ENCODE data around the gene ZNF784. TPM values are rescaled to one million over a fixed set of nuclear protein-coding genes. Genes with fewer than 3 reads are reported as not detected.

ZNF784 gene
- total and polyA plus RNA-seq, 2 of the 4 experiments (the other 2 are of a cell fraction), result 2.5 to 3.7 TPM

GRCh38 chr19:55592391-55593090 lies 31.8 kb downstream of the ZNF784 start:
- H2AK9ac ChIP-seq (replicated peaks; ENCODE audit: low read depth, low read length, poor library complexity), result no peak overlapping the region
- no peak for DNase-seq
- no peak for ATAC-seq (ENCODE audit: low read depth)
- no TSS peak for BruUV-seq (replicated peaks)
- H3K4ac ChIP-seq (ENCODE audit: low read depth, low read length), result no peak overlapping the region
- no peak overlapping the region for H2BK15ac ChIP-seq (ENCODE audit: low read depth, low read length)
- no peak overlapping the region for H3K27ac ChIP-seq (ENCODE audit: insufficient read depth, low read length)
- H3K4me1 ChIP-seq (ENCODE audit: control insufficient read depth, insufficient read depth, low read length), result no peaks in the 10 kb centered on the region
- H4K5ac ChIP-seq (ENCODE audit: low read depth, low read length), result no peak overlapping the region
- TF ChIP-seq ELK1 (IDR thresholded peaks at IDR 0.05; ENCODE audit: borderline replicate concordance, low read depth, low read length), result no peak
- no peak for TF ChIP-seq FOS (IDR thresholded peaks at IDR 0.05; ENCODE audit: low read depth, low read length)
- TF ChIP-seq POLR2A (IDR thresholded peaks at IDR 0.05; ENCODE audit: low read depth, low read length), result no peak
- TF ChIP-seq MAFK (IDR thresholded peaks at IDR 0.05; ENCODE audit: low read depth, low read length), result no peak
- TF ChIP-seq BHLHE40 (IDR thresholded peaks at IDR 0.05; ENCODE audit: low read depth, low read length), result no peak
- TF ChIP-seq USF2 (IDR thresholded peaks at IDR 0.05; ENCODE audit: low read depth, low read length), result no peak
- no peak for TF ChIP-seq RCOR1 (IDR thresholded peaks at IDR 0.05; ENCODE audit: insufficient replicate concordance, low read length)
- TF ChIP-seq RAD21 (IDR thresholded peaks at IDR 0.05; ENCODE audit: low read length), result no peak
- no peak for TF ChIP-seq MXI1 (IDR thresholded peaks at IDR 0.05; ENCODE audit: borderline replicate concordance, low read depth, low read length)
- no peak for TF ChIP-seq MAZ (IDR thresholded peaks at IDR 0.05; ENCODE audit: borderline replicate concordance, low read depth, low read length)
- H3K27me3 ChIP-seq (ENCODE audit: control insufficient read depth, insufficient read depth, low read length), result no peaks in the 10 kb centered on the region
- H3K4me3 ChIP-seq (ENCODE audit: insufficient read depth, low read depth, low read length), result no peak overlapping the region
- WGBS, 2 experiments (ENCODE audit: extremely low coverage in 2 of 2, insufficient read length in 1 of 2), result 91% methylated on average over 46 of the region's 73 CpGs; no CpG with 5 or more reads in 1 of the 2 experiments
- no peak overlapping the region for H2AFZ ChIP-seq (replicated peaks; ENCODE audit: low read length, poor library complexity)
- H3K36me3 ChIP-seq (ENCODE audit: control insufficient read depth, insufficient read depth, low read length), result peaks cover 42% of the 10 kb centered on the region
- H2BK20ac ChIP-seq (ENCODE audit: low read depth, low read length), result no peak overlapping the region
- H3K23ac ChIP-seq (ENCODE audit: low read depth, low read length), result no peak overlapping the region
- H3K79me1 ChIP-seq (ENCODE audit: low read depth in 1 of 2, low read length in 2 of 2), result peaks cover 0 to 8% of the 10 kb centered on the region in 2 experiments; a peak in 1 of 4 replicates
- no peak overlapping the region for H3K56ac ChIP-seq (ENCODE audit: extremely low read depth, insufficient read depth, low read length)
- H3K9me3 ChIP-seq (ENCODE audit: control insufficient read depth, insufficient read depth, low read length), result no peaks in the 10 kb centered on the region
- H2BK120ac ChIP-seq (ENCODE audit: low read depth, low read length), result no peak overlapping the region
- CTCF ChIA-PET, result no interaction called here
- intact Hi-C loops (cut with micrococcal nuclease) (no loop called here), dilution Hi-C loops (cut with HindIII; ENCODE audit: low sequenced_read_pairs, unreplicated experiment) (no loop called here), in situ Hi-C loops (cut with MboI; ENCODE audit: low sequenced_read_pairs) (no loop called here)
- H3K4me2 ChIP-seq (ENCODE audit: low read depth, low read length), result no peak overlapping the region
- no peaks in the 10 kb centered on the region; the same call in 1 of the 2 replicates for H3K9me1 ChIP-seq (ENCODE audit: insufficient read depth, low read length)
- H4K91ac ChIP-seq (ENCODE audit: insufficient read depth, low read depth, low read length), result no peak overlapping the region
- H4K20me1 ChIP-seq (ENCODE audit: insufficient read depth, low read length), result no peaks in the 10 kb centered on the region
- no peak overlapping the region for H3K18ac ChIP-seq (ENCODE audit: low read depth, low read length)
- H2BK5ac ChIP-seq (ENCODE audit: low read depth, low read length, poor library complexity, severe bottlenecking), result no peak overlapping the region
- POLR2A ChIA-PET (ENCODE audit: unreplicated experiment), result no interaction called here
- H2AK5ac ChIP-seq (ENCODE audit: low read depth, low read length), result no peak overlapping the region
- H3K9ac ChIP-seq (ENCODE audit: low read depth, low read length), result no peak overlapping the region
- no peak overlapping the region for H4K8ac ChIP-seq (ENCODE audit: low read depth in 2 of 2, low read length in 2 of 2)
- no peak overlapping the region for H3K14ac ChIP-seq (replicated peaks; ENCODE audit: low read depth, low read length)

Measured in IMR-90 (cell line).